Calu3 (cell line): Measurements from ENCODE around the gene CLNK. TPM values are rescaled to one million over a fixed set of nuclear protein-coding genes. Genes with fewer than 3 reads are reported as not detected.

Experiments used
- BruUV-seq: library from RNA; stranded (reverse); fragments of 400-500 nt; replicated peaks from 2 replicates; lab custom pipeline; 2021; lab: Mats Ljungman, UMichigan
- CTCF ChIA-PET: fragments of 300-600 bp; sonication (Branson Sonifier 250); formaldehyde crosslinking; loops from one replicate; lab custom pipeline; 2022; ENCODE audit warnings: antibody characterized with exemption; lab: Charles Lee
- DNase-seq: peaks from one replicate; pipeline ENCODE4 v3.0.0; 2022
- H3K27ac Mint-ChIP-seq: one replicate; pipeline ENCODE4 v1.8.0; 2022; ENCODE audit warnings: mixed read lengths; ENCODE audit not compliant: unreplicated experiment
- H3K27me3 Mint-ChIP-seq: one replicate; pipeline ENCODE4 v1.8.0; 2022; ENCODE audit warnings: mixed read lengths; ENCODE audit not compliant: unreplicated experiment
- H3K36me3 Mint-ChIP-seq: one replicate; pipeline ENCODE4 v1.8.0; 2022; ENCODE audit warnings: mild to moderate bottlenecking, moderate library complexity, mixed read lengths; ENCODE audit not compliant: insufficient read depth, unreplicated experiment
- H3K4me1 Mint-ChIP-seq: one replicate; pipeline ENCODE4 v1.8.0; 2022; ENCODE audit warnings: mild to moderate bottlenecking, low read depth, mixed read lengths; ENCODE audit not compliant: unreplicated experiment
- H3K4me3 Mint-ChIP-seq: one replicate; pipeline ENCODE4 v1.8.0; 2022; ENCODE audit warnings: mild to moderate bottlenecking, low read depth, moderate library complexity, mixed read lengths; ENCODE audit not compliant: unreplicated experiment
- H3K9me3 Mint-ChIP-seq: one replicate; pipeline ENCODE4 v1.8.0; 2022; ENCODE audit warnings: low read depth, mixed read lengths; ENCODE audit not compliant: unreplicated experiment
- CTCF ChIP-seq: fragments of 200-600 bp; IDR thresholded peaks from one replicate; pipeline ENCODE4 v1.8.0; 2022; ENCODE audit warnings: antibody characterized with exemption; ENCODE audit not compliant: unreplicated experiment
- intact Hi-C: fragments of 100-400 bp; cut with micrococcal nuclease; formaldehyde crosslinking; loops from one replicate; pipeline ENCODE4 v1.10.0; 2022; ENCODE audit not compliant: unreplicated experiment
- total RNA-seq: library from RNA; stranded (reverse); gene quantifications from 2 replicates; pipeline ENCODE4 v1.2.3, GENCODE V29; 2022

Gene CLNK
- total RNA-seq, 1 experiment from 2014 or later, result not detected

GRCh38 chr4:10581022-10581421 lies 103.5 kb downstream of the CLNK start:
- Mint-ChIP-seq H3K9me3 (no peaks in the 10 kb centered on the region), H3K27ac (no peak overlapping the region), H3K36me3 (no peaks in the 10 kb centered on the region), H3K4me1 (no peaks in the 10 kb centered on the region), H3K27me3 (peaks cover 6% of the 10 kb centered on the region), H3K4me3 (no peak overlapping the region)
- CTCF ChIA-PET, result no interaction called here
- intact Hi-C loops, result loop anchor here (5.0 to 10.0 kb wide), 3 partner anchors 76 to 836 kb away; no protein-coding TSS in a partner anchor
- BruUV-seq, result no TSS peak
- DNase-seq, result no peak
- TF ChIP-seq CTCF, result no peak

GRCh38 chr4:10579648-10580047 lies 104.9 kb downstream of the CLNK start:
- no peak for TF ChIP-seq CTCF
- Mint-ChIP-seq H3K4me1 (no peaks in the 10 kb centered on the region), H3K36me3 (no peaks in the 10 kb centered on the region), H3K27me3 (peaks cover 20% of the 10 kb centered on the region), H3K27ac (no peak overlapping the region), H3K4me3 (no peak overlapping the region), H3K9me3 (no peaks in the 10 kb centered on the region)
- DNase-seq, result no peak
- CTCF ChIA-PET, result no interaction called here
- no TSS peak for BruUV-seq
- intact Hi-C loops, result loop anchor here (5.0 to 10.0 kb wide), 3 partner anchors 78 to 838 kb away; no protein-coding TSS in a partner anchor

GRCh38 chr4:10577508-10578426 lies 106.8 kb downstream of the CLNK start:
- no TSS peak for BruUV-seq
- intact Hi-C loops, result no loop called here
- H3K36me3 Mint-ChIP-seq, result no peaks in the 10 kb centered on the region
- CTCF ChIA-PET, result no interaction called here
- H3K4me3 Mint-ChIP-seq, result no peak overlapping the region
- no peaks in the 10 kb centered on the region for H3K9me3 Mint-ChIP-seq
- DNase-seq, result no peak
- no peak overlapping the region for H3K27ac Mint-ChIP-seq
- TF ChIP-seq CTCF, result no peak
- H3K4me1 Mint-ChIP-seq, result no peaks in the 10 kb centered on the region
- H3K27me3 Mint-ChIP-seq, result peaks cover 36% of the 10 kb centered on the region

- Mint-ChIP-seq H3K9me3 (no peaks in the 10 kb centered on the region), H3K27me3 (peaks cover 36% of the 10 kb centered on the region), H3K36me3 (no peaks in the 10 kb centered on the region), H3K4me1 (no peaks in the 10 kb centered on the region), H3K4me3 (no peak overlapping the region), H3K27ac (no peak overlapping the region)
- no TSS peak for BruUV-seq
- no peak for DNase-seq
- intact Hi-C loops, result no loop called here
- CTCF ChIA-PET, result interaction anchor here (0.6 kb wide), 1 partner anchor 378 kb away, joined by 3 read pairs; no protein-coding TSS in a partner anchor
- no peak for TF ChIP-seq CTCF
Measured at GRCh38 chr4:10577018-10577417, 107.5 kb downstream of the CLNK start.
